ENCODE measurements around the gene PHF5A. TPM values are rescaled to one million over a fixed set of nuclear protein-coding genes. Genes with fewer than 3 reads are reported as not detected.

PHF5A gene
- total and polyA plus RNA-seq, 2 of the 8 experiments (the other 6 are each of a cell fraction or from before 2014, with no cell fraction given) = 119 to 135 TPM

- TF ChIP-seq KDM4A (IDR thresholded peaks at IDR 0.05; ENCODE audit: low read depth, low read length, severe bottlenecking) (no peak), CTBP2 (IDR thresholded peaks at IDR 0.05; ENCODE audit: borderline replicate concordance, insufficient read depth, insufficient read length, low read length) (no peak), KDM5A (IDR thresholded peaks at IDR 0.05; ENCODE audit: low read length) (no peak), SP1 (IDR thresholded peaks at IDR 0.05; ENCODE audit: low read depth, low read length) (0 out of 2 replicates have a peak, but pooled peaks have one; percentile 25), NANOG (IDR thresholded peaks at IDR 0.05; ENCODE audit: insufficient read depth, low read depth, low read length, poor library complexity, severe bottlenecking) (peak; percentile 88), RXRA (IDR thresholded peaks at IDR 0.05; ENCODE audit: insufficient read depth, low read depth, low read length) (0 out of 2 replicates have a peak, but pooled peaks have one; percentile 14), YY1 (IDR thresholded peaks at IDR 0.05; ENCODE audit: low read depth, low read length) (0 out of 2 replicates have a peak, but pooled peaks have one; percentile 23), JUN (IDR thresholded peaks at IDR 0.05; ENCODE audit: low read depth, low read length) (no peak), E2F6 (IDR thresholded peaks at IDR 0.05) (no peak), RNF2 (IDR thresholded peaks at IDR 0.05; ENCODE audit: borderline replicate concordance, low read depth, low read length, missing control alignments, poor library complexity, severe bottlenecking) (no peak), KDM1A (IDR thresholded peaks at IDR 0.05; ENCODE audit: borderline replicate concordance, low read length) (peak; percentile 40; the same call in 1 of the 2 replicates), RBBP5 (IDR thresholded peaks at IDR 0.05; ENCODE audit: borderline replicate concordance, low read depth, low read length) (no peak), GABPA (IDR thresholded peaks at IDR 0.05; ENCODE audit: borderline replicate concordance, insufficient read depth, low read length) (no peak), TCF12 (IDR thresholded peaks at IDR 0.05; ENCODE audit: low read depth, low read length) (no peak), SP4 (IDR thresholded peaks at IDR 0.05; ENCODE audit: low read length) (no peak), RAD21 (IDR thresholded peaks at IDR 0.05 in 1 of 2, conservative IDR thresholded peaks at IDR 0.05 in 1 of 2; ENCODE audit: low read depth in 2 of 2, low read length in 2 of 2) (no peak), CREB1 (IDR thresholded peaks at IDR 0.05) (no peak), EP300 (IDR thresholded peaks at IDR 0.05; ENCODE audit: borderline replicate concordance in 1 of 2, low read depth in 2 of 2, low read length in 2 of 2) (peak in 1 of 2 experiments; percentile 28; a peak in 1 of 3 replicates), JUND (IDR thresholded peaks at IDR 0.05; ENCODE audit: low read length) (no peak), GTF2F1 (IDR thresholded peaks at IDR 0.05; ENCODE audit: borderline replicate concordance, low read depth, low read length) (no peak)
These were observed 13.4 kb upstream of the PHF5A start (continued) for GRCh38 chr22:41481925-41482318.

All from H1 (cell line).